Sciatic nerve (tissue), 2 donors: ENCODE results near the gene KCNAB1. TPM values are rescaled to one million over a fixed set of nuclear protein-coding genes. Genes with fewer than 3 reads are reported as not detected.
"Not testable (repeated sequence)": the region's sequence is repeated elsewhere in the genome, so short reads cannot be mapped to it uniquely, and the experiment has no call there.

ENCODE experiments used
- ATAC-seq: fragments of 200-7000 bp; cut with Tn5 transposase; one replicate; pipeline ENCODE4 v1.9.1; 2020; ENCODE audit warnings: mild to moderate bottlenecking, moderate library complexity
- DNase-seq: peaks from one replicate; pipeline ENCODE4 v3.0.0-alpha.2; 2020; ENCODE audit warnings: low spot score
- intact Hi-C: fragments of 100-400 bp; cut with DNase I; formaldehyde crosslinking; loops from one replicate; pipeline ENCODE4 v1.14.2; 2022
- total RNA-seq: library from RNA; stranded (reverse); fragmentation: NEBNext Ultra II Directional; extraction: Animal tissue kit (Norgen Biotek cat#: 25700); gene quantifications from one replicate; pipeline ENCODE4 v1.2.1, GENCODE V29; 2021
- donor health status: DM: no; HTN: no; CAD: no.
- donor health status: DM: no; HTN: no; CAD: no.

KCNAB1 gene
- total RNA-seq, 1 donor from 2014 or later = 6.2 TPM

DNA sequence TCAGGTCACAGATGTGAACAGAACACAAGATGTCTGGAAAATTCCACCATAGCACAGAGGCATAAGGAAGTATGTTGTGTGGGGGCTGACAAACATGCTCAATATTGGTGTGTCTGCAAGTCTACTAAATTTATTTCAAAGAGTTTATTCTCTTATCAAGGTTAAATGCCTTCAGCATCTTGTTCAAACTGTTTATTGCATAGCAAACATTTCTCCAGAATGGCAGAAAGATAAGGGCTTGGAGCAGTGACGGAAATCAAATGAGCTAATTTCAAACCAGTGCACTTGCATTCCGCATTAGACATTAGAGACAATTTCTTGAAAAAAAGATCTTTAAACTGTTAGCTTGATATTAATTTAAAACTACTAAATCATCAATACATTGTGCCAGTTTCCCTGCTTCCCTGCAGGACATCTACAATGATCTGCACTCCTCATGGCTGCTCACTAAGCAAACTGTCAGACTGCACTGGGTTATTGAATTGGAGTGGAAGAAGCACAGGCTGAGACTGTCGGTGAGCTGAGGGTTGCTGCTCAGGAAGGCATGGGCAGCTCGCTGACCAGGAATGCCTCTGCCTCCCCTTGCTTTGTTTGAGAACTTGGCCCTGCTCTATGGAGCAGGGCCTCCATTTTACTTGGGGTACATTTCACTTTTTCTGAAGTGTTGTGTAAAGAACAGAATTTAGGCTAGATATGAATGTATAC, 89.4 kb downstream of the KCNAB1 start:
- intact Hi-C loops = no loop called here
- no peak for DNase-seq
- ATAC-seq = no peak

DNA sequence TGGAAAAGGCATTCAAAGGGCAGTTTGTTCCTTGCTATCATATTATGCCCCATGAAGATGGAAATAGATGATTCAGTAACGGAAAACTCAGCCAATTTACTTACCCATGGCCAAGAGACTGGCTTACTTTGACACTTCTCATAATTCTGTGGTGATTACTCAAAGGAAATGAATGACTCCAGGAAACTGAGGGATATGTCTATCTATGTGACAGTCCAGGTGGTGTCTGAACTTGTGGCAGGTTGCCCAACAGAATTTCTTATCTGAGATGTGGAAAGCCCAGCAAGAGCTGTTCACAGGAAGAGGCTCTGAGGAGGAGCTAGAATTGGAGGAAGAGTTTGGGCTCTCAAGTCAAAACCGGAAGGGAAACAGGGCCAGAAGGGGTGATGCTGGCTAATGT, 91.2 kb downstream of the KCNAB1 start:
- no peak for ATAC-seq
- intact Hi-C loops = no loop called here

GRCh38 chr3:156214676-156215075, 94.3 kb downstream of the KCNAB1 start:
- ATAC-seq (no peak), DNase-seq (no peak)
- intact Hi-C loops = no loop called here

More for the DNA sequence above, 91.2 kb downstream of the KCNAB1 start:
- no peak for DNase-seq

GRCh38 chr3:156215751-156216150, 95.4 kb downstream of the KCNAB1 start:
- intact Hi-C loops = no loop called here
- ATAC-seq (no peak), DNase-seq (no peak)

GRCh38 chr3:156216216-156216615, 95.8 kb downstream of the KCNAB1 start:
- no peak for ATAC-seq
- DNase-seq = no peak
- intact Hi-C loops = no loop called here

- intact Hi-C loops = no loop called here
- ATAC-seq = peak; percentile 45
- DNase-seq = no peak
These were observed 96.5 kb downstream of the KCNAB1 start for GRCh38 chr3:156216852-156217251.

DNA sequence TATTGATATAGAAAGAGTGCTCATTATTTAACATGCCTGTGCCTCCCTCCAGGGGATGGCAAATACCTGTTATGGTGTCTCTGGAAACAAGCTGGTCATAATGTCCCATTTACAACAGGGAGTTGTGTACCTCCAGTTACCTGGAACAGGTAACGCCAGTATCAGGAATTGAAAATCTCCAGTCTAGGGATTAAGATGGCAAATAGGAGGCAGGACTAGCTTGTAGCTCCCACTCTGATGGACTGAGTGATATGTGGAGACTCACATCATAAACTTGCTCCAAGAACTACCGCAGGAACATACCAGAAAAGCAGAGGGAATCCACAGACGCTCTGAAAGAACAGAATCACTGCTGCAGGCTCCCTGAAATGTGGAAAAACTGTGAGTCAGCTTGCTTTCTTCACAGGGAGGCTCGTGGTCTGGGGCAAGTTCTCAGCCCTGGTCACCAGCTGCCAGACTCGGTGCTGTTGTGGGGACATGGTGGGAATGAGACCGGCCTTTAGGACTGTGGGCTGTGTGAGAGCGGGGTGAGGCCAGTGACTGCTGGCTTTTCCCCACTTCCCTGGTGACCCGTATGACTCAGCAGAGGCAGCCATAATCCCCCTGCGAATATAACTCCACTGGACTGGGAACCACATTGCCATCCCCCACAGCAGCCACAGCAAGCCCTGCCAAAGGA, 97.4 kb downstream of the KCNAB1 start:
- DNase-seq = no peak
- intact Hi-C loops = no loop called here
- ATAC-seq = no peak

DNA sequence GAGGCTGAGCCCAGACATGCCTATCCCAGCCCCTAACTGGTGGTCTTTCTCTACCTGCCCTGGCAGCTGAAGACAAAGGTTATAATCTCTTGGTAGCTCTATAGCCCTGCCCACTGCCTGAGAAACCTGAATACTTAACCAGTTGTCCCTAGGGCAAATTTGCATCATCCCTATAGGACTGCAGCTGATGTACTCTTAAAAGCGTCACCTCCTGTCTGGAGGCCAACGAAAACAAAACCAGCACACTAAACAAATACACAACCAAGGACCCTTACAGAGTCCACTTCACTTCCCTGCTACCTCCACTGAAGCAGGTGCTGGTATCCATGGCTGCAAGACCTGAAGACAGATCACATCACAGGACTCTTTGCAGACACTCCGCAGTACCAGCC, 98.0 kb downstream of the KCNAB1 start:
- DNase-seq (no peak), ATAC-seq (no peak)
- intact Hi-C loops = no loop called here

DNA sequence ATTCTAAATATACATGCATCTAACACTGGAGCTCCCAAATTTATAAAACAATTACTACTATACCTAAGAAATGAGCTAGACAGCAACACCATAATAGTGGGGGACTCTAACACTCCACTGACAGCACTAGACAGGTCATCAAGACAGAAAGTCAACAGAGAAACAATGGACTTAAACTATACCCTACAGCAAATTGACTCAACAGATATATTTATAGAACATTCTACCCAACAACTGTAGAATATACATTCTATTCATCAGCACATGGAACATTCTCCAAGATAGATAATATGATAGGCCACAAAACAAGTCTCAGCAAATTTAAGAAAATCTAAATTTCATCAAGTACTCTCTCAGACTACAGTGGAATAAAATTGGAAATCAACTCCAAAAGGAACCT, 102.0 kb downstream of the KCNAB1 start:
- DNase-seq, ATAC-seq, intact Hi-C loops: not testable (repeated sequence)

DNA sequence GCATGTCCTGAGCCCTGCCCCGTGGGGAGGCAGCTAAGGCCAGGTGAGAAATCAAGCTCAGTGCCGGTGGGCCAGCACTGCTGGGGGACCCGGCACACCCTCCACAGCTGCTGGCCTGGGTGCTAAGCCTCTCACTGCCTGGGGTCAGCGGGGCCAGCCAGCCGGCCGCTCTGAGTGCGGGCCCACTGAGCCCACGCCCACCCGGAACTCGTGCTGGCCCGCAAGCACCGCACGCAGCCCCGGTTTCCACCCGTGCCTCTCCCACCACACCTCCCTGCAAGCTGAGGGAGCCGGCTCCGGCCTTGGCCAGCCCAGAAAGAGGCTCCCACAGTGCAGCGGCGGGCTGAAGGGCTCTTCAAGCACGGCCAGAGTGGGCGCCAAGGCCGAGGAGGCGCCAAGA, 103.7 kb downstream of the KCNAB1 start:
- ATAC-seq, intact Hi-C loops, DNase-seq: not testable (repeated sequence)

- intact Hi-C loops = no loop called here
- ATAC-seq (no peak), DNase-seq (no peak)
These were observed 106.5 kb downstream of the KCNAB1 start for GRCh38 chr3:156226676-156227420.

DNA sequence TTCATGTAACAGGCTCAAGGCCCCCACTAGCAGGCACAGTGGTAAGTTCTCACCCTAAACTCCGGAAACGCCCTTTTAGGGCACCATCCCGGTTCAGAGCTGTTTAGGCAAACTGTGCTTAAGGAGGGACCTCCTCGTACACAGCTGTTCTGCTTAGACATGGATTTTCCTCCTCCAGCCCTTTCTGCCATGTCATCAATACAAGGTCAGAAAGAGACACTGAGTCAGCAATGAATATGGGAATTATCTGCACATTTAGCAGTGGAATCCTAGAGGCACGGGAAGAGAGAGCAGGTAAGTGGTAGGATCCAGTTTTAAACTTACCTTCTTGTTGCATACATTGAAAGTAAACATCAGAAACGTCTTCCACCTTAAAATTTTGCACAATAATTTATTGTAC, 107.3 kb downstream of the KCNAB1 start:
- ATAC-seq (no peak), DNase-seq (no peak)
- intact Hi-C loops = no loop called here

- DNase-seq (no peak), ATAC-seq (no peak)
- intact Hi-C loops = no loop called here
These were observed 110.0 kb downstream of the KCNAB1 start for GRCh38 chr3:156230278-156230900.

GRCh38 chr3:156231221-156231620, 110.8 kb downstream of the KCNAB1 start:
- DNase-seq, ATAC-seq, intact Hi-C loops: not testable (repeated sequence)

GRCh38 chr3:156233876-156234275, 113.5 kb downstream of the KCNAB1 start:
- DNase-seq (no peak), ATAC-seq (no peak)
- intact Hi-C loops = no loop called here

- no peak for DNase-seq
- intact Hi-C loops = no loop called here
These were observed 116.3 kb downstream of the KCNAB1 start for GRCh38 chr3:156236556-156237260.

DNA sequence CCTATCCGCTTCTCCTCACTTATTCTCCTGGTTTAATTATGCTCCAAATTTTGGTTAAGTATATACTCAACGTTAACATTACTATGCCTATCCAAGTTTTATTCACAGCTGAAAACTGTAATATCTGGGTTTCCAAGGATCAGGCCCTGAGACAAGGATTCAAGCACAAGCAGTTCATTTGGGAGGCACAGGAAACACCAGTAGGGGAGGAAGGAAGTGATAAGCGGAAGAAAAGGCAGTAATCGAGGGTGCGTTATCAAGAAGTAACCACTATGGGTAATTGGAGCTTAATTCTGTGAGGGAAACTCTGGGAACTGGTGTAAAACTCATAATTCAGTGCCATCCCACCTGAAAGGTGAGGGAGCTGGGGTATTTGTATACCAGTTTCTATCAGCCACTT, 120.3 kb downstream of the KCNAB1 start:
- DNase-seq (no peak), ATAC-seq (no peak)
- intact Hi-C loops = no loop called here

More at GRCh38 chr3:156236556-156237260, 116.3 kb downstream of the KCNAB1 start:
- ATAC-seq = no peak

DNA sequence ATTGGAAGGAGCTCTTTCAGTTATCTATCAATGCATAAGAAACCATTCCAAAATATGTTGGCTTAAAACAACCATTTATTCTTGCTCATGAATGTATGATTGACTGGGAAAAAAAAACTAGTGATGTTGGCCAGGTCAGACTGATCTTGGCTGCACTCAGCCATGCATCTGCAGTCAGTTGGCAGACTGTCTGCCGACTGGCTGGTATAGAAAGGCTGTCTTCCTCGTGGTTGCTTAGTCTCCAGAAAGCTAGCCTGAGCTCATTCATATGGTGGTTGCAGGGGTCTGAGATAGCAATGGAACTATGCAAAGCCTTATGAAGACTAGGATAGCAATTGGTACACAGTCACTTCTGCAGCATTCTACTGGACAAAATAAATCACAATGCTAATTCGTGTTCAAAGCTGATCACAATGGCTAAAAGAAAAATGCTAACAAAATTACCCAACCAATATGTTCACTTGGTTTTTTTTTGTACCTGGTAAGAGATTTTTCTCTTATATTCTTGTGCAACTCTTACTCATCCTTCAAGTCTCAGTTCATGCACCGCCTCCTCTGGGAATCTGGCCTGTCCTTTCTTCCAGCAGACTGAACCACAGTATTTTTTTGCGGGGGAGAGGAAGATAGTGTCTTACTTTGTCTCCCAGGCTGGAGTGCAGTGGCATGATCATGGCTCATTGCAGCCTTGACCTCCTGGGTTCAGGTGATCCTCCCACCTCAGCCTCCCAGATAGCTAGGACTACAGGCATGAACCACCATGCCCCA, 126.8 kb downstream of the KCNAB1 start:
- no peak for ATAC-seq
- no peak for DNase-seq
- intact Hi-C loops = no loop called here
